Fibroblast of mammary gland (primary cell): Measurements from ENCODE around the gene OR5P2.

Experiments used
- DNase-seq: peaks from one replicate; pipeline ENCODE4 v3.0.0-alpha.2; 2010; ENCODE audit warnings: low read depth
- H3K4me3 ChIP-seq: 2 replicates; pipeline ENCODE4 v1.5.1; 2011; ENCODE audit warnings: low read depth, mild to moderate bottlenecking, low read length, moderate library complexity; ENCODE audit not compliant: control insufficient read depth
- CTCF ChIP-seq: conservative IDR thresholded peaks from 2 replicates; pipeline ENCODE4 v1.5.1; 2011; ENCODE audit warnings: low read depth, low read length, inconsistent platforms; ENCODE audit not compliant: control insufficient read depth, insufficient read depth

OR5P2 gene

GRCh38 chr11:7759010-7759409 lies 37.7 kb downstream of the OR5P2 start:
- TF ChIP-seq CTCF: no peak
- no peak overlapping the region for H3K4me3 ChIP-seq

GRCh38 chr11:7749456-7749855 lies 47.3 kb downstream of the OR5P2 start:
- no peak for TF ChIP-seq CTCF
- no peak overlapping the region for H3K4me3 ChIP-seq
- peak; percentile 7 for DNase-seq

More at GRCh38 chr11:7759010-7759409, 37.7 kb downstream of the OR5P2 start:
- DNase-seq: no peak
